ENCODE results near the gene MATN3. TPM values are rescaled to one million over a fixed set of nuclear protein-coding genes. Genes with fewer than 3 reads are reported as not detected.

Gene MATN3
- total and polyA plus RNA-seq, 4 donors, result 0.05 to 0.10 (median 0.08) TPM; not detected in 1

DNA sequence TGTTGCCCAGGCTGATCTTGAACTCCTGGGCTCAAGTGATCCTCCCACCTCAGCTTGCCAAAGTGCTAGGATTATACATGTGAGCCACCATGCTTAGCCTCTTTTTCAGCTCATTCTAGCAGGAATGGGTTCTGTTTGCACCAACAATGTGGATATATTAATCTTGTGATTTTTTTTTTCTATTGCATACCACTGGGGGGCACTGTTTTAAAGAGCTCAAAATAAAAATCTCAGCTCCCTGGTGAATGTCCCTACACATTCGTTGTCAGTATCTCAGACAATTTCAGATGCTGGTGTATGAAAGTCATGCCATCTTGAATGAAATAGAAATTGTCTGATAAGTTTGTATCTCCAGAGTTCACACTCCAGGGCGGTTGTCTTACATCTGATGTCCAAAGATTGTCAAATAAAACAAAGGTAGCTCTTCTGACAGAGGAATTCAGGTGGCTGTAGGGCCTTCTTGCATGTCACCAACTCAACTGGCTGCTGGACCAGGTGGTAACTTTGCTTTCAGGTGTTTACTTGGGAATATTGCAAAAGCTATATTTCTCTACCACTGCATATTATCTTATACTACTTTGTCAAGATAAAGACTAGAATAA is 3.1 kb upstream of the MATN3 start:
- Histone ChIP-seq H3K27me3 (ENCODE audit: control insufficient read depth in 4 of 4, insufficient read depth in 4 of 4, low read length in 3 of 4) (peaks cover 0 to 4% (median 0%) of the 10 kb centered on the region in 4 donors), H3K27ac (ENCODE audit: low read depth in 1 of 2, low read length in 2 of 2) (no peak overlapping the region), H3K4me1 (ENCODE audit: control insufficient read depth in 4 of 4, insufficient read depth in 4 of 4, low read length in 3 of 4) (peaks cover 2 to 10% (median 7%) of the 10 kb centered on the region in 4 donors), H3K4me3 (ENCODE audit: low read depth in 1 of 3, low read length in 3 of 3) (no peak overlapping the region), H3K9me3 (ENCODE audit: control insufficient read depth in 4 of 4, low read length in 3 of 4) (no peaks in the 10 kb centered on the region), H3K36me3 (ENCODE audit: control insufficient read depth in 4 of 4, insufficient read depth in 3 of 4, low read depth in 1 of 4, low read length in 3 of 4) (no peaks in the 10 kb centered on the region), H3K9ac (ENCODE audit: low read depth in 1 of 2, low read length in 2 of 2) (no peak overlapping the region)
- no peak for DNase-seq (ENCODE audit: low spot score)
- 10% methylated on average over 2 of the region's 2 CpGs for WGBS
- TF ChIP-seq HNF4G (IDR thresholded peaks at IDR 0.05), result no peak
- TF ChIP-seq HNF4A (conservative IDR thresholded peaks at IDR 0.05), result peak in 1 of 2 donors; percentile 6
- TF ChIP-seq, protein P1, sequence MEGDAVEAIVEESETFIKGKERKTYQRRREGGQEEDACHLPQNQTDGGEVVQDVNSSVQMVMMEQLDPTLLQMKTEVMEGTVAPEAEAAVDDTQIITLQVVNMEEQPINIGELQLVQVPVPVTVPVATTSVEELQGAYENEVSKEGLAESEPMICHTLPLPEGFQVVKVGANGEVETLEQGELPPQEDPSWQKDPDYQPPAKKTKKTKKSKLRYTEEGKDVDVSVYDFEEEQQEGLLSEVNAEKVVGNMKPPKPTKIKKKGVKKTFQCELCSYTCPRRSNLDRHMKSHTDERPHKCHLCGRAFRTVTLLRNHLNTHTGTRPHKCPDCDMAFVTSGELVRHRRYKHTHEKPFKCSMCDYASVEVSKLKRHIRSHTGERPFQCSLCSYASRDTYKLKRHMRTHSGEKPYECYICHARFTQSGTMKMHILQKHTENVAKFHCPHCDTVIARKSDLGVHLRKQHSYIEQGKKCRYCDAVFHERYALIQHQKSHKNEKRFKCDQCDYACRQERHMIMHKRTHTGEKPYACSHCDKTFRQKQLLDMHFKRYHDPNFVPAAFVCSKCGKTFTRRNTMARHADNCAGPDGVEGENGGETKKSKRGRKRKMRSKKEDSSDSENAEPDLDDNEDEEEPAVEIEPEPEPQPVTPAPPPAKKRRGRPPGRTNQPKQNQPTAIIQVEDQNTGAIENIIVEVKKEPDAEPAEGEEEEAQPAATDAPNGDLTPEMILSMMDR (IDR thresholded peaks at IDR 0.05; ENCODE audit: low read depth, low read length, missing input control), result peak; percentile 67
- TF ChIP-seq RAD21 (IDR thresholded peaks at IDR 0.05), result peak; percentile 81 to 84

DNA sequence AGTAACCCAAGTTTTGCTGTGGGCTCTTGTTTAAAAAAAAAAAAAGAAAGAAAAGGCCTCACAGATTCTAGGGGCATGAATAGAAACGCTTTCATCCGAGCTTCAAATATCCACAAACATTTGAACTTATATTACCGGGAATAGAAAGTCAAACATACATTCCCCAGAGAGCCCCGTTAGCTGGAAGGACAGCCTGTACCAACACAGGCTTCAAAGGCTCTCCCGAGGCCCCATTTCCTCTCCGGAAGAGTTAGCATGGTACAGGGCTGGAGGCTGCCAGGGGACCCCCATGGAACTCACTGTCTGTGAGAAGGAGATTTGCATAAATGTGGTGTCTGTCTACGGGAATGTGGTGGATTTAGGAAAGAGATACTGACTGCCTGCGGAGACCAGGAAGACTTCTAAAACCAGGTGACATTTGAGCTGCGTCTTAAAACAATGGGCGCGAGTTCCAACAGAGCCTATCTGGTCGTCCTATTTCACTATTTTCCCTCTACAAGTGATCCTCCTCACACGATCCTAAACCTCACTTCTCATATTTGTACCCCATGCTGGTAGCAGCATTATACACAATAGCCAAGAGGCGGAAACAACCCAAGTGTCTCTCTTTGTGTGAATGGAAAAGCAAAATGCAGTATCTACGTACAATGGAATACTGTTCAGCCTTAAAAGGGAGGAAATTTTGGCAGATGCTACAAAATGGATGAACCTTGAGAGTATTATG is 820 bp upstream of the MATN3 start:
- no peak for DNase-seq (ENCODE audit: low spot score)
- no peaks in the 10 kb centered on the region for H3K36me3 ChIP-seq (ENCODE audit: control insufficient read depth in 4 of 4, insufficient read depth in 3 of 4, low read depth in 1 of 4, low read length in 3 of 4)
- peak overlapping the region in 1 of 3 donors; percentile 71 for H3K4me3 ChIP-seq (ENCODE audit: low read depth in 1 of 3, low read length in 3 of 3)
- no peak overlapping the region for H3K9ac ChIP-seq (ENCODE audit: low read depth in 1 of 2, low read length in 2 of 2)
- peaks cover 2 to 10% (median 7%) of the 10 kb centered on the region in 4 donors for H3K4me1 ChIP-seq (ENCODE audit: control insufficient read depth in 4 of 4, insufficient read depth in 4 of 4, low read length in 3 of 4)
- WGBS, result 63% methylated on average over 15 of the region's 15 CpGs
- no peak overlapping the region for H3K27ac ChIP-seq (ENCODE audit: low read depth in 1 of 2, low read length in 2 of 2)
- peaks cover 0 to 4% (median 0%) of the 10 kb centered on the region in 4 donors for H3K27me3 ChIP-seq (ENCODE audit: control insufficient read depth in 4 of 4, insufficient read depth in 4 of 4, low read length in 3 of 4)
- TF ChIP-seq, protein P2, sequence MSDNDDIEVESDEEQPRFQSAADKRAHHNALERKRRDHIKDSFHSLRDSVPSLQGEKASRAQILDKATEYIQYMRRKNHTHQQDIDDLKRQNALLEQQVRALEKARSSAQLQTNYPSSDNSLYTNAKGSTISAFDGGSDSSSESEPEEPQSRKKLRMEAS (IDR thresholded peaks at IDR 0.05), result no peak
- no peak for TF ChIP-seq NR2F2 (IDR thresholded peaks at IDR 0.05)
- no peak for TF ChIP-seq FOXA1 (IDR thresholded peaks at IDR 0.05)
- TF ChIP-seq, protein P3, sequence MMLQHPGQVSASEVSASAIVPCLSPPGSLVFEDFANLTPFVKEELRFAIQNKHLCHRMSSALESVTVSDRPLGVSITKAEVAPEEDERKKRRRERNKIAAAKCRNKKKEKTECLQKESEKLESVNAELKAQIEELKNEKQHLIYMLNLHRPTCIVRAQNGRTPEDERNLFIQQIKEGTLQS (IDR thresholded peaks at IDR 0.05), result no peak
- TF ChIP-seq EGR1 (IDR thresholded peaks at IDR 0.05; ENCODE audit: low read depth in 2 of 2), result no peak
- H3K9me3 ChIP-seq (ENCODE audit: control insufficient read depth in 4 of 4, low read length in 3 of 4), result no peaks in the 10 kb centered on the region

DNA sequence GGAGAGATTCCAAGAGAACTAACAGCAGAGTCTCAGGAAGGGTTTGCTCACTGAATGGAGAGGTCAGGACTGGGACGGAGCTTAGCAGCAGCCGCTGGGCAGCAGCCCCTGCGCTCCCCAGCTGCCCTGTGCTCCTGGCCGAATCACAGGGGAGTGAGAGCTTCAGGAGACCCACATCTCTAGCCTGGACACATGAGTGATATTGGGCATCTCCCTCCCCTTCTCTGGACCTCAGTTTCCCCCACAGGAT is 511 bp downstream of the MATN3 start:
- H3K27me3 ChIP-seq (ENCODE audit: control insufficient read depth in 4 of 4, insufficient read depth in 4 of 4, low read length in 3 of 4), result peaks cover 0 to 4% (median 0%) of the 10 kb centered on the region in 4 donors
- H3K9me3 ChIP-seq (ENCODE audit: control insufficient read depth in 4 of 4, low read length in 3 of 4), result no peaks in the 10 kb centered on the region
- no peaks in the 10 kb centered on the region for H3K36me3 ChIP-seq (ENCODE audit: control insufficient read depth in 4 of 4, insufficient read depth in 3 of 4, low read depth in 1 of 4, low read length in 3 of 4)
- 25% methylated on average over 4 of the region's 4 CpGs for WGBS
- peak overlapping the region in 1 of 3 donors; percentile 71 for H3K4me3 ChIP-seq (ENCODE audit: low read depth in 1 of 3, low read length in 3 of 3)
- peaks cover 2 to 10% (median 7%) of the 10 kb centered on the region in 4 donors for H3K4me1 ChIP-seq (ENCODE audit: control insufficient read depth in 4 of 4, insufficient read depth in 4 of 4, low read length in 3 of 4)
- no peak overlapping the region for H3K27ac ChIP-seq (ENCODE audit: low read depth in 1 of 2, low read length in 2 of 2)
- H3K9ac ChIP-seq (ENCODE audit: low read depth in 1 of 2, low read length in 2 of 2), result no peak overlapping the region
- DNase-seq (ENCODE audit: low spot score), result no peak
- TF ChIP-seq, protein P4, sequence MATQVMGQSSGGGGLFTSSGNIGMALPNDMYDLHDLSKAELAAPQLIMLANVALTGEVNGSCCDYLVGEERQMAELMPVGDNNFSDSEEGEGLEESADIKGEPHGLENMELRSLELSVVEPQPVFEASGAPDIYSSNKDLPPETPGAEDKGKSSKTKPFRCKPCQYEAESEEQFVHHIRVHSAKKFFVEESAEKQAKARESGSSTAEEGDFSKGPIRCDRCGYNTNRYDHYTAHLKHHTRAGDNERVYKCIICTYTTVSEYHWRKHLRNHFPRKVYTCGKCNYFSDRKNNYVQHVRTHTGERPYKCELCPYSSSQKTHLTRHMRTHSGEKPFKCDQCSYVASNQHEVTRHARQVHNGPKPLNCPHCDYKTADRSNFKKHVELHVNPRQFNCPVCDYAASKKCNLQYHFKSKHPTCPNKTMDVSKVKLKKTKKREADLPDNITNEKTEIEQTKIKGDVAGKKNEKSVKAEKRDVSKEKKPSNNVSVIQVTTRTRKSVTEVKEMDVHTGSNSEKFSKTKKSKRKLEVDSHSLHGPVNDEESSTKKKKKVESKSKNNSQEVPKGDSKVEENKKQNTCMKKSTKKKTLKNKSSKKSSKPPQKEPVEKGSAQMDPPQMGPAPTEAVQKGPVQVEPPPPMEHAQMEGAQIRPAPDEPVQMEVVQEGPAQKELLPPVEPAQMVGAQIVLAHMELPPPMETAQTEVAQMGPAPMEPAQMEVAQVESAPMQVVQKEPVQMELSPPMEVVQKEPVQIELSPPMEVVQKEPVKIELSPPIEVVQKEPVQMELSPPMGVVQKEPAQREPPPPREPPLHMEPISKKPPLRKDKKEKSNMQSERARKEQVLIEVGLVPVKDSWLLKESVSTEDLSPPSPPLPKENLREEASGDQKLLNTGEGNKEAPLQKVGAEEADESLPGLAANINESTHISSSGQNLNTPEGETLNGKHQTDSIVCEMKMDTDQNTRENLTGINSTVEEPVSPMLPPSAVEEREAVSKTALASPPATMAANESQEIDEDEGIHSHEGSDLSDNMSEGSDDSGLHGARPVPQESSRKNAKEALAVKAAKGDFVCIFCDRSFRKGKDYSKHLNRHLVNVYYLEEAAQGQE (IDR thresholded peaks at IDR 0.05), result no peak
- TF ChIP-seq, protein P3 (IDR thresholded peaks at IDR 0.05), result no peak
- TF ChIP-seq NR2F2 (IDR thresholded peaks at IDR 0.05) (no peak), TAF1 (conservative IDR thresholded peaks at IDR 0.05) (no peak), FOXA2 (IDR thresholded peaks at IDR 0.05) (no peak)
- TF ChIP-seq, protein P5, sequence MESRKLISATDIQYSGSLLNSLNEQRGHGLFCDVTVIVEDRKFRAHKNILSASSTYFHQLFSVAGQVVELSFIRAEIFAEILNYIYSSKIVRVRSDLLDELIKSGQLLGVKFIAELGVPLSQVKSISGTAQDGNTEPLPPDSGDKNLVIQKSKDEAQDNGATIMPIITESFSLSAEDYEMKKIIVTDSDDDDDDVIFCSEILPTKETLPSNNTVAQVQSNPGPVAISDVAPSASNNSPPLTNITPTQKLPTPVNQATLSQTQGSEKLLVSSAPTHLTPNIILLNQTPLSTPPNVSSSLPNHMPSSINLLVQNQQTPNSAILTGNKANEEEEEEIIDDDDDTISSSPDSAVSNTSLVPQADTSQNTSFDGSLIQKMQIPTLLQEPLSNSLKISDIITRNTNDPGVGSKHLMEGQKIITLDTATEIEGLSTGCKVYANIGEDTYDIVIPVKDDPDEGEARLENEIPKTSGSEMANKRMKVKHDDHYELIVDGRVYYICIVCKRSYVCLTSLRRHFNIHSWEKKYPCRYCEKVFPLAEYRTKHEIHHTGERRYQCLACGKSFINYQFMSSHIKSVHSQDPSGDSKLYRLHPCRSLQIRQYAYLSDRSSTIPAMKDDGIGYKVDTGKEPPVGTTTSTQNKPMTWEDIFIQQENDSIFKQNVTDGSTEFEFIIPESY (IDR thresholded peaks at IDR 0.05), result no peak
- TF ChIP-seq, protein P1 (IDR thresholded peaks at IDR 0.05; ENCODE audit: low read depth, low read length, missing input control), result no peak

Measured in liver (tissue), 9 donors.